Islet of Langerhans (tissue), 1 donor: Measurements from ENCODE around the gene SDC1.

Experiments
- FAIRE-seq: peaks from one replicate; lab custom pipeline; 2011; peaks lifted over from hg19 to GRCh38; lab: Jason Lieb, UNC

SDC1 gene

DNA sequence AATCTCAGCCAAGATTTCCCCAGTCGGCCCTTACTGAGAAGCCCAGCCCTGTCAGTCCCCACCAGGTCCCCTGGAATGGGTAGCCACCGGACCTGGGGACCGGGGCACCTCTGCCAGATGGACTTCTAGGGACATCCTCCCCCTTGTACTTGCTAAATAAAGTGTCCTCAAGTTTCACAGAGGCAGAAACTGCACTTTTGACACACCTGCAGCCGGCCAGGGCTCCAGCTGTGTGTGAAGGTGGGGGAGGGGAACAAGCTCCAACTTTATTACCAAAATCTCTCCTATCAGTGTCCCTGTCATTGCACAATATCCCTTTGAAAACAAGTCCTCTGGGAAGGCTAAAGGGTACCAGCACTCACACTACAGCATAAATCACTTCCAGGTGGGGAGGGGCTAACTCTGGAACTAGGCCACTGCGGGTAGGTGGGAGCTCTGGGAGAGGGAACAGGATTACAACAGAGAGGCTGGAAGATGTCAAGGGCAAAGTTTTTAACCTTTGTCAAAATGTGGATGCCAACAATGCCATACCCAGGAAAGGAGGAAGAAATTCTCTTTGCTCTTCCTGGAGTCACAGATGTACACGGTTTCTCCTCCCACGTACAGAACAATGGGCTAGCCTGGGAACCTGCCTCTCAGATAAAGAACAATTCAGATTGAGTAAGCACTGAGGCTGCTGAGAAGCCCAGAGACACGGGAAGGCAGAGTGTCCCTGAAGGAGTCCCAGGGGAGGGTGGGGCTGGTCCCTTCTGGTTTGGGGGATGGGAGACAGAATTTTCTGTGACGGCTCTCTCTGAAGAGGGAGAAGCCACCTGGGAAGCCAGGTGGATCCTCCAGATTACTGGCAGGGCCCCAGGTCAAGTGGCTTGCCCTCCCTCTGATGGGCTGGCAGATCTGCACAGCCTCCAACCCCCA, 11.0 kb downstream of the SDC1 start:
- FAIRE-seq, result no peak

DNA sequence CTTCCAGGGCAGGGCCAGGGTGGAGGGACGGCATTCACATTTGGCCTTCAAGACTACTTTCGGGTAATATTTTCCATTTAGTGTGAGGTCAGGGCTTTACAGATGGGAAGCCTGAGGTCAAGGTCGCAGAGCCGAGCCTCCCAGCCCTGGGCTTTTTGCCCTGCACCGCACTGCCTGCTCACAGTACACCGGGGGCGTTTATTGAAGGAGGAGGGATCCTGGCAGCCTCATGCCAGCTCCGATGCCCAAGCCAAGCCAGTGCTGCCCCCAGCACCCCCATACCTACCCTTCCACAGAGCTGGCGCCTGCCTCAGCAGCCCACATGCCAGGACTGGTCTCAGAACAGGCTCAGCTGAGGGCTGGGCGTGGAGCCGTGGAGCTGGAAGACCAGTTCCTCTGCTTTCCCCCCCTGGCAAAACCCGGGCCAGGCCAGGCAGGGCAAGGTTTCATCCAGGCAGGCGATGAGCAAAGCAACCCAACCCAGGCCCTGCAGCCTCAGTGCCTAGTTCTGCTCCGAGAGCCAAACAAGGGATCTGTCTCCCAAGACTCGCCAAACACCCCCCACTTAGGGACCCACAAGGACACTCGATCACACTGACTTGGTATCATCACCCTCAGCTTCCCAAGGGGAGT, 11.9 kb downstream of the SDC1 start:
- FAIRE-seq, result no peak

DNA sequence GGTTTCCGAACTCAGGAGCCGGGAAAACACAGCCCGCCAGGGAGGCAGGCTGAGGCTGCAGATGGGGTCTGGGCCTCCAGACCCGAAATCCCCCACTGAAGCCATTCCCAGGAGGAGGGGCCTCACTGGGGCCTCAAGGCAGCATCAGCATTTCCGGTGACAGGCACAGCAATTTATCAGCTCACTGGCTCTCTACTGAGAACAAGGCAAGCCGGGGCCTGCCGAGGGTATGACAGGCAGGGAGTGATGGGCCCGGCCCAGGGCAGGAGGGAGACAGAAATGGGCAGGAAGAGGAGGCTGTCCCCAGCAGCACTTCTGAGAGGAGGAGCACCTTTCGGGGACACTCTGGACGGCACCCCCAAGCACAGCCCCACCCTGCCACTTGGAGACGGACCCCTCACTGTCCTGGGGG, 12.5 kb downstream of the SDC1 start:
- FAIRE-seq, result no peak

DNA sequence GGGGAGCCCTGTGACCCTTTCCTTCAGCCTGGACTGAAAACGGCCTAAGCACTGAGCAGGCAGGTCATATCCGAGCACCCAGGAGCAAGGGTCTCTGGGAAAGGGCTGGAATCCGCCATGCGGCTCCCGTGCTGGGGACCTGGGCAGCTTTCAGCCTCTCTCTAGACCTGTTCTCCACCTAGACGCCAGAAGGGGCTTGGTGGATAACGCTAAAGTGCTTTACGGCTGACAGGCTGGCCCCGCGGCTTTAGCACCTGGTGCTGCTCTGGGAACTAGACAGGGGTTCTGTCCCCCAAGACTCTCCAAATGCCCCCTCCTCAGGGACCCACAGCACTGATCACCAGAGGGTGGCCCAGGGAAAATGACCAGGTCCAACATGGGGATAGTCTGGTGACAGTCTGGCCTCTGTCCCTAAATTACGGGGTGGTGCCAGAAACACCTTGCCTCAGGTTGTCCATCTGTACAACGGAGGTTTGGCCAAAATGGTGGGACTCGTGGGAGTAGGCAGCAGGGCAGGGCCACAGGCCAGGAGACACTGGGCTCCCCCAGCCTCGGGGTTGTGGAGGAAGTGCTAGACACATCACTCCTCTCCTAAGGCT, 13.0 kb downstream of the SDC1 start:
- no peak for FAIRE-seq

DNA sequence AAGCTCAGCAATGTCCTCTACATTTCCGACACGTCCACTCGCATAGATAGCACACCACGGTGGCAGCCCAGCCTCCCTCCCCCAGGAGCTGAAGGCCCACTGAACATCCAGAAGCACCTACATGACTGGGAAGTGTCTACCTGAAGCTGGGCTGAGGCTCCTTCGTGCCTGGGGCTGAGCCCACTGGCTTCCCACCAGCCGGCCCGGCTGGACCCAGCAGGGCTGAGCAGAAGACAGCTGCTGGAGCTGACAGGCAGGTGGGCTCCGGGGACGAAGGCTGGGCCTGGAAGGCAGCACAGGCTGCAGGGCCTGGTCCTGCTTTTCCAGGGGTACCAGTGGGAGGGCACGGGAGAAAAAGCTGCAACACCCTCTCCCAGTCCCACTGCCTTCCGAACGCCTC, 13.5 kb downstream of the SDC1 start:
- no peak for FAIRE-seq

DNA sequence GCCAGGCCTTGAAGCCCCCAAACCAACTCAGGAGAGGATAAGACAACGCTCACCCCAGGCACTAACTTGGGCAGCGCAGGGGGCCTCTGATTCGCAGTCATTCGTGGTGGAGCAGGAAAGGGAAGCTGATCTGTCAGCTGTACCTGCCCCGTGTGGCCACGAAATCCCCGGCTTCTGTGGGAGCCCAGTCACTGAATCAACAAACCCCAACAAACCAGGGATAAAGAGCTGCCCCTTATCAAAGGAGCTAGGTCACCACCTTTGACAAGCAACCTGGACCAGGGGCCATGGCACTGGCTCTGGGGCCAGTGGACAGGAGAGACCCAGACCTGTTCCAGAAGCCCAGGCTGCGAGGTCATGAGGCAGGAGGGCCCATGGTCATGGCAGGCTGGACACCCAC, 14.5 kb downstream of the SDC1 start:
- FAIRE-seq, result no peak

DNA sequence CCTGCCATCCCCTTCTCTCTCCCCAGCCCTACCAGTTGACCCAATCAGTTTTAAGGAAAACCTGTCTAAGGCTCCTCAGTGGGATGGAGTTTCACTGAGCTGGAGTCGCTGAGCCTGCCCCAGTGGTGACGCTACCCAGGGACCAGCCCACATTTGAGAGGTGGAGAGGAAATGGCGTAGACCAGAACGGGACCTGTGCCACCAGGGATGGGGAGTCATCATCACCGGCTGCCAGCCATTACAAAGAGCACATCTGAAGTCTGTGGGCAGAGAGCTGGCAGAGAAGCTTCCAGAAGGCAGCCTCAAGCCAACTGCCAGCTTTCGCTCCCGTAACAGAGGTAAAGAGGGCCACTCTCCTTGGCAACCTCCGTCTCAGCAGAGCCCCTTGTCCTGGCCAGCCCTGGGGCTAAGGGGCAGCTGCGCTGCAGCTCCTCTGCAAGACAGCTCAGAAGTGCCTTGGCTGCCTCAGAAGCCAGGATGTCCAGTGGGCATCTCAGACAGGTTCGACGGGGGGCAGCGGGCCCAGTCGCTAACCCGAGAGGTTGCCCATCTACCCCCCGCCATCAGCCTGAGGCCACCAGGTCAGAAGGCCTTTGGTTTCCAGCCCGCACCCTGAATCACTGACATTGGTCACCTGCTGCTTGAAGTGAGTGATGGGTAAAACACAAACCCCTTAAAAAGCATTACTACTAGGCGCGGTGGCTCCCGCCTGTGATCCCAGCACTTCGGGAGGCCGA, 15.4 kb downstream of the SDC1 start:
- FAIRE-seq, result no peak

DNA sequence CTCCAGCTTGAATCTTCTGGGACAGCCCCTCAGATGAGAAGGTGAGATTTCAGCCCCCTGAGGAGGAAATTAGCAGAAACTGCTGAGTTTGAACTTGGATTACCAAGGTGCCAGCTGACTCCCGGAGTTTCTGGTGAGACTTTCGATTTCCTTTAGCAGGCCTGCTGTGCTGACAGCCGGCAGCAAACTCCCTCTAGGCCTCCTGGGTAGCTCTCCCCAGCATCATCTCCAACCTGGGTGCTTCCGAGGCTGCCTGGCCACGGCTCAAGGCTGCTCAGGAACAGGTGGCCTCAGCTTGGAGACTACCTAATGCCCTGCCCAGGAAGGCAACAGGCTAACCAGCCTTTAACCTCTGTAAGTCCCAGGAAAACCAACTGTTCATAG, 16.5 kb downstream of the SDC1 start:
- no peak for FAIRE-seq

DNA sequence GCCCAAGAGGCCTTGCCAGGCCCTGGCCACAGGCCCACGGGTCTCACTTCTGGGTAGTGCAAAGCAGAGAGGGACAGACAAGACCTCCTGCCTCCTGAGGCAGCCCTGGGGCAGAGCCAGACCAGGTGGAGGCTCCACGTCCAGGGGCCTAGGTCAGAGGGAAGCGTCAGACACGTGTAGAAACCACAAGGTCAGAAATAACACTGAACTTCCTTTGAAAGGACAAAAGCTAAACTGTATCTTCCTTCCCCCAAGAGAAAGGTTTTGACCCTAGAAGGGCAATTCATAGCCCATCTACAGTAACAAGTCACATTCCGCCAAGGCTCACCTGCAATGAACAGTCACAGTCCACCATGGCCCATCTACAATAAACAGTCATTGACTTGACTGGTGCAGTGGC, 17.9 kb downstream of the SDC1 start:
- FAIRE-seq, result no peak

DNA sequence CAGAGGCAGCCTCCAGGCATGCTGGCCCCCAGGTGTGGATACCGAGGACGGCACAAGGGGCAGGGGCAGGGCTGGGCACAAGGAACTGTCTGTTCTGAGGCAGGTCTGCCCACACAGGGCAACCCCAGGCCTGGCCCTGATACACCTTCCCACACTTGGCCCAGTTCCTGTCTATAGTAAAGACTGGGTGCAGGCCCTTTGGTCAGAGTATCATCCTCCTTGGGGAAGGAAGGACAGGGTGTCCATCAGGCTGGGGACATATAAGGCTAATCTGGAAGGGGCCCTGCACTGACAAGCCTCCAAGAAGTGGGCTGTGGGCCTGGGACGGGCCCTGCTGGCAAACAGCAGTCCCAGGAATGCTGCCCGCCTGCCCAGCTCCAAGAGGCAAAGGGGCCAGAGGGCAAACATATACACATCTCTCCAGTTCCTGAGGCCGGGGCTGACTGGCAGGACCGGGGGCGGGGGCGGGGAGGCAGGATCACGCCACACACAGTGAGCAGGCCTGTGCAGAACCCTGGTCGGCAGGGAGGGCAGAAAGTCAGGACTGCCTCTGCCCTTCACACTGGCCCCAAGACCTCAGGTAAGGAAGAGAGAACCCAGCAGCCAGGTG, 18.9 kb downstream of the SDC1 start:
- FAIRE-seq, result no peak

DNA sequence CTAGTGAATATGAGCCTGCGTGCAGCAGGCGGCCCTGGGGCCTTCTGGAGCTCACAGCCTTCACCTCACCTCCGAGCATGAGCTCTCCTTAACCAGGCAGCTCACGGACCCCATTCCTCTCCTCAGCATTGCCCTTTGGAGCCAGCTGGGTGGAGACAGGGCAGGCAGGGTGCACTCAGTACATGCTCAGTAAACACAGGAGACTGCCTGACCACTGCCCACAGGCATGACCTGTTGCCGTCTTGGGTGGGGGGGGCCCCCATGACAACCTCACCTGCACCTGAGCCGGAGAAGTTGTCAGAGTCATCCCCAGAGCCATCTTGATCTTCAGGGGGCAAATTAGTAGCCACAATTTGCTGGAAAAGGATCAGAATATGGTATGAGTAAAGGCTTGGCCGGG, 19.9 kb downstream of the SDC1 start:
- FAIRE-seq, result no peak

DNA sequence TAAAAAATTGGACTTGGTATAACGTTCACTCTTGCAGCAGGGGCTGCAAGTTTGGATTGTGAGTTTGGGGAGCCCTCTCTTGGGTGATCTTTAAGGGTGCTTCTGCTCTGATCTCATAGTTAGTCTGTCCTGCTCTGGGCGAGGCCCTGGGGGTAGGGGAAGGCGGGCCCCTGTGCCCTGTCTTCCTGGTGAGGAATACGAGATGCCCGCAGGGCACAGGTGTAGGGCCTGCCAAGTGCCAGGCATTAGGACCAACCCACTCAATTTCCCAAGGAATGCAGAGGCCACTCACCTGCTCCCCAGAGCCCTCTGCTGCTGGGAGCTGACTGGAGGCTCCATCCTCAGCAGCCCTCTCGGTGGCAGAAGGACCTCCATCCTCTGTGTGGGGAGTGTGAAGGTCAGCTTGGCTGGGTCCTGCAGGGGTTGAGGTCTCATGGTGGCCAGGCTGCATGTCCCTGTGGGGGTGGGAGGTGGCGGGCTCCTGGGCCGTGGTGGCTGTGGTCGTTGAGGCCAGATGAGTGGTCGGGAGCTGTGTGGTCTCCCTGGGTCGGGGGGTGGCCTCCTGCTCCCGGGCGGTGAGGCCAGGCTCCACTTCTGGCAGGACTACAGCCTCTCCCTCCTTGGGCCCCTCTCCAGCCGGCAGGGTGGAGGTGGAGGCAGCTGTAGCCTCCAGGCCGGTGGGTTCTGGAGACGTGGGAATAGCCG, 21.3 kb downstream of the SDC1 start:
- no peak for FAIRE-seq

DNA sequence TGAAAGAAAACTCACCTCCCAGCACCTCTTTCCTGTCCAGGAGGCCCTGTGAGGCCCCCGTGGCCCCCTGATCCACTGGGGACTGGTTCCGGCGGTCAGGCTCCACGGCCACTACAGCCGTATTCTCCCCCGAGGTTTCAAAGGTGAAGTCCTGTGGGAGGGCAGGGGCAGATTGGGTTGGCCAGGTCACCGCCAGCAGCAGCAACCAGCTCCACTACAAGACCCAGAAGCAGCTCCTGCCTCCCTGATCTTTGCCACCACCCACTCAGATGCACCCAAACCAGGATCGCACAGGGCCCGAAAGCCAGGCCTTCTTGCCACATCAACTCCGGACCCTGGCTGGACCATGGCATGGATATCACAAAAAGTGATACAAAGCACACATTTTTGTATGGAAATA, 21.9 kb downstream of the SDC1 start:
- FAIRE-seq, result no peak

DNA sequence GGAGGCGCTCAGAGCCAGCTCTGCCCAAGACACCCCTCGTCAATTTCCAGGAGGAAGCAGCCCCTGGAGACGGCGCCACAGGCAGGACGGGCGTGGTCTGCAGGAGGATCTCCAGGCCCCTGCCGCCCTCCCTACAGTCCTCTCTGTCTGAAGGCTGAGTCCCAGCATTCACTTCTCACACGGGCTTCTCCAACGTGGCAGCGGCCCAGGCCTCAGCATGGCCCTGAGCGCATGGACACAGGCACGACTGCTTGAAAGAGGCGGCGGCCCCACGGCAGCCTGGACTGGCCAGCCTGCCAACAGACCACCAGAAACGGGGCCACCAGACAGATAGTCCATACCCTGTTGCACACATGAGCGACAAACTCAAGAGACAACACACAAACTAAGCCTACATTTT, 23.3 kb downstream of the SDC1 start:
- no peak for FAIRE-seq

DNA sequence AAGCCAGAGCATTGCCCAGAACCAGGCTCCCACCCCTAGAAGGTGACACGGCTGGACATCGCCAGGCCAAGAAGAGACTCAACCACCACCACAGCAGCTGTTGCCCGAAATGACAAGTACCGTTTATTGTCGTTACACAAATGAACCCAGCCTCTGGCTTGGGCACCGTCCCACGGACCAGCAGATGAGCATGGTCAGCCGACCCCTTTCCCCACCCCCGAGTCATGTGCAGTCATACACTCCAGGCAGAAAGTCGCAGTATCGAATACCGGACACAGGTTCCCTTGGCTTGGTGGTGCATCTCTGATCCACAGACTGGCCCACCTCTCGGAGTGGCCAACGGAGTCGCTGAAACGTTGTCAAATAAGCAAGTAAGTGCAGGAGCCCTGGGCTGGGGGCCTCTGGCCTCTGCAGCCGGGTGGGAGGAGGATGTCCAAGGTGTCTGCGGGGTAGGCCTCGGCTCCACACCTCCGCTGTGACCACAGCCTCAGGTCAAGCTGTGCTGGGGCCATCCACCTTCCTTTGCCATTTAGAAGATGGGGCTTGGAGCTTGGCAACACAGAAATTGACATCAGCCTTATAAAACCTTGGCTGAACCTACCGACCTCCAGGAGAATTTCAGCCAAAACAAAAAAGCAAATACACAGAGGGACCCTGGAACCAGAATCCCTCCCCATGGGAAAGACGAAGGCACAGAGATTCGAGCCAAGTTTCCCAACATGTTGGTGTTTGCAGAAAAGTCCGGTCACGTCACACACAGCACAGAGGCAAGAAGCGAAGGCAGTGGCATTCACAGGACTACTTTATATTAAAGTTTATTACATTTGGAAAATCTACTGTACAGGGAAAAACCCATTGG, 24.0 kb downstream of the SDC1 start:
- no peak for FAIRE-seq

DNA sequence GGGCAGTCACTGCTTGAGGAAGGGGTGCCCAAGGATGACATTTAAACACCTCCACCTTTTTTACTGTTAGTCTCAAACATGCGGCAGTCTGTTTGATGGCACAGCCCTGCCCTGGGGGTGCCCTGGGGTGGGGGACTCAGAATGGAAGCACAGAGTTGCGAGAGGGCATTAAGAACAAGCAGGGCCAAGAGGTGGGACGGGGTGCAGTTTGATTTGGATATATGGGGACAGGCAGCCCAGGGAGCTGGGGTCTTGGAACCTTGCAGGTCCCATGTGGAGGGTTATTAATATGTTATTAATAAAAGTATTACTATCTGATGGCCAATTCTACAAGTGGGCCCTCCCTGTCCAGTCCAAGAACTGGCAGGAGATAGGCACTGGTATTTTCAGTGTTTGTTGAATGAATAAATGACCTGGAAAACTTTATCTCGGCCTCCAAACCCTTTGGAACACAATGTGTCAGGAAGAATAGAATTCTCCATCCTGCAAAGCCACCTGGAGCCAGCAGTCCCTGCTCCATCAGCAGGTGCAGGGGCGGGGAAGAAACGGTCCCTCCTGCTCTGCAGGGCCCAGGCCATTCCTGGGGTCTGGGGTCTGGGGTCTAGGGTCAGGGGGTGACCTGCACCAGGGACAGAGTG, 25.2 kb downstream of the SDC1 start:
- no peak for FAIRE-seq

DNA sequence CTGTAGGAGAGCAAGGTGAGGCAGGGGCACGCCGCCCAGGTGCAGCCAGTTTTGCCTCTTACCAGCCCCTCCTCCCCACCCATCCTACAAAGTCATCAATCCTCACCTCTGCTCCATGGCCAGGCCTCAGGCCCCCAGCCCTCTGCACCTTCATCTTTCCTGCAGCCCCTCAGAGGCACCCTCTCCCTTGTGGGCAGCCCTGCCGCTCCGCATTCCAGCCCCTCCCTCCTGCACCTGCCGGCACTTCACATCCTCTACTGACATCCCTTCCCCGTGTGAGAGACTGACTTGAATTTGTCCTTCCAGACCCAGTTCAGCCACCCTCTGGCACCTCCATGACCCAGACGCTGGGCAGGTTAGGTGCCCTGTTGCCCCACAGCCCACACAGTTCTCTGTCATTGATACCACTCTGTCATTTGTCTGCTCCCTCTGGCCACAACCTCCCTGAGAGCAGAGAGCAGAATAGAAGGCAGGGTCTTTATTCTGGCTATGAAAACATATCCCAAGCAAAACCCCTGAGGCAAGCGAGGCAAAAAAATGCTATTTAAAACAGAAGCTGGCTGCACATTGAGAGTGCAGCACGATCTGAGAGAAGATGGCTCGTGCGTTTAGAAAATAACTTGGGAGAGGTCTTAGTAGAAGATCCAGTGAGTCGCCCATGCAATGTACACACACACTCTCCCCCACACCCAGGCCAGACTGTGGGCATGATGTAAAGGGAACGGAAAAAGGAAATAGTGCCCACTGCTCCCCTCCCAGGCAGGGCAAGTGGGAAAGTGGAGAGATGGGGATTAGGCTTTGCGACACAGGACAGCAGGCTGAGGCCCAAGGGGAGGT, 25.9 kb downstream of the SDC1 start:
- no peak for FAIRE-seq

DNA sequence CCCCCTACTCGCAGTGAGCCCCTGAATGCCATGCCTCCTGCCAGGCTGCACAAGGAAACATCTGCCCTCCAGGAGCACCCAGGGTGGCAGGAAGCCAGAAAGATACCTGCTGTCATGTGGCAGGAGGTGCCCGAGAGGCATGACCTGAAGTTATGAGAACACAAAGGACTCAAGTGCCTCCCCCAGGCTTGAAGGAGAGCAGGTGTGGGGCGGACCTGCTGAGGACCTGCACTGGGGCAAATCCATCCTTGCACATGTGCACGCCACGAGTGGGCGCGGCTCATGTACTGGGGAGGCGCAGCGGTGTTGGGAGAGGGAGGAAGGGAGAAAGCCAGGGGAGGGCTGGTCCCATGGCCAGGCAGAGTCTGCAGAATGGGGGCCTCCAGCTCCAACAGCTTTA, 26.9 kb downstream of the SDC1 start:
- FAIRE-seq, result no peak

DNA sequence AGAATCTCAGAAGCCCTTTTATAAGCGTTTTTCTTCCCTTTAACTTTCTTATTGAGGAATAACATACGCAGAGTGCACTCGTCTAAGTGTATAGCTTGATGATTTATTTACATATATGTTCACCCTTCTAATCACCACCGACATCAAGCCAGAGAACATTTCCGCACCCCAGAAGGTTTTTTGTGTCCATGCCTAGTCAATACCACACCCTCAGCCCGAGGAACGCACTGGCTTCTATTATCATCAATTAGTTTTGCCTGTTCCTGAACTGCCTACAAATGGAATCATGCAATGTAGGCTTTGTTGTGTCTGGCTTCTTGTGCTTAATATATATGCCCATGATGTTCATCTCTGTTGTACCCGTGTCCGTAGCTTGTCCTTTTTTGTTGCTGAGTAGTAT, 27.7 kb downstream of the SDC1 start:
- no peak for FAIRE-seq
